A172 (cell line): Measurements from ENCODE around the gene SEZ6L2. TPM values are rescaled to one million over a fixed set of nuclear protein-coding genes. Genes with fewer than 3 reads are reported as not detected.

Source experiments
- DNase-seq: peaks from one replicate; pipeline ENCODE4 v3.0.0-alpha.2; 2015; ENCODE audit warnings: low spot score
- total RNA-seq: library from RNA; depleted of rRNA; stranded (reverse); fragments of >200 nt; shearing (Covaris generic); gene quantifications from 2 replicates; pipeline ENCODE4 v1.2.3, GENCODE V29; 2014; rRNA removed

Gene SEZ6L2
- total RNA-seq, 1 experiment from 2014 or later = 22.1 TPM

GRCh38 chr16:29825145-29826044 lies 74.0 kb downstream of the SEZ6L2 start:
- peak; percentile 96 for DNase-seq

GRCh38 chr16:29824589-29825144 lies 74.7 kb downstream of the SEZ6L2 start:
- peak; percentile 94 for DNase-seq

- DNase-seq = peak; percentile 79
These were observed 77.7 kb downstream of the SEZ6L2 start for GRCh38 chr16:29821643-29822115.

Other genes starting within 250 kb of the SEZ6L2 start
- gene SPN, start 236.3 kb downstream of the SEZ6L2 start, total RNA-seq = 12.6 and 15.7 TPM in 2 replicates
- 83.7 and 122 TPM in 2 replicates for gene QPRT, start 220.4 kb downstream of the SEZ6L2 start, total RNA-seq
- gene C16orf54, start 153.6 kb downstream of the SEZ6L2 start, total RNA-seq = 0.09 TPM in 1 of 2 replicates, not detected in the other
- gene ZG16, start 121.3 kb downstream of the SEZ6L2 start, total RNA-seq = not detected in 2 replicates
- gene KIF22, start 108.8 kb downstream of the SEZ6L2 start, total RNA-seq = 118 and 129 TPM in 2 replicates
- gene MAZ, start 93.0 kb downstream of the SEZ6L2 start, total RNA-seq = 205 and 254 TPM in 2 replicates
- 3.3 and 7.4 TPM in 2 replicates for gene PRRT2, start 87.4 kb downstream of the SEZ6L2 start, total RNA-seq
- gene PAGR1, start 83.4 kb downstream of the SEZ6L2 start, total RNA-seq = 41.8 and 55.0 TPM in 2 replicates
- gene MVP, start 79.1 kb downstream of the SEZ6L2 start, total RNA-seq = 239 and 243 TPM in 2 replicates
- 112 and 119 TPM in 2 replicates for gene CDIPT, start 36.3 kb downstream of the SEZ6L2 start, total RNA-seq
- gene ASPHD1, start 938 bp upstream of the SEZ6L2 start, total RNA-seq = 18.4 and 22.0 TPM in 2 replicates
- gene KCTD13, start 26.7 kb upstream of the SEZ6L2 start, total RNA-seq = 11.0 and 12.5 TPM in 2 replicates
- gene TMEM219, start 62.5 kb upstream of the SEZ6L2 start, total RNA-seq = 90.8 and 105 TPM in 2 replicates
- gene TAOK2, start 74.3 kb upstream of the SEZ6L2 start, total RNA-seq = 43.2 and 45.4 TPM in 2 replicates
- 17.5 and 31.6 TPM in 2 replicates for gene HIRIP3, start 96.1 kb upstream of the SEZ6L2 start, total RNA-seq
- 151 and 184 TPM in 2 replicates for gene INO80E, start 96.7 kb upstream of the SEZ6L2 start, total RNA-seq
- gene DOC2A, start 111.5 kb upstream of the SEZ6L2 start, total RNA-seq = 0.45 and 1.7 TPM in 2 replicates
- not detected in 2 replicates for gene C16orf92, start 123.6 kb upstream of the SEZ6L2 start, total RNA-seq
- 0.38 and 1.1 TPM in 2 replicates for gene TLCD3B, start 131.7 kb upstream of the SEZ6L2 start, total RNA-seq
- gene ALDOA, start 166.2 kb upstream of the SEZ6L2 start, total RNA-seq = 1,380 and 1,410 TPM in 2 replicates
- 185 and 215 TPM in 2 replicates for gene PPP4C, start 176.4 kb upstream of the SEZ6L2 start, total RNA-seq
- not detected in 2 replicates for gene TBX6, start 192.4 kb upstream of the SEZ6L2 start, total RNA-seq
- 2.9 and 7.5 TPM in 2 replicates for gene YPEL3, start 196.7 kb upstream of the SEZ6L2 start, total RNA-seq
- gene GDPD3, start 214.0 kb upstream of the SEZ6L2 start, total RNA-seq = 1.8 and 2.8 TPM in 2 replicates
- gene MAPK3, start 223.7 kb upstream of the SEZ6L2 start, total RNA-seq = 34.4 and 46.6 TPM in 2 replicates